ENCODE results near the gene CFAP74.

Gene CFAP74

DNA sequence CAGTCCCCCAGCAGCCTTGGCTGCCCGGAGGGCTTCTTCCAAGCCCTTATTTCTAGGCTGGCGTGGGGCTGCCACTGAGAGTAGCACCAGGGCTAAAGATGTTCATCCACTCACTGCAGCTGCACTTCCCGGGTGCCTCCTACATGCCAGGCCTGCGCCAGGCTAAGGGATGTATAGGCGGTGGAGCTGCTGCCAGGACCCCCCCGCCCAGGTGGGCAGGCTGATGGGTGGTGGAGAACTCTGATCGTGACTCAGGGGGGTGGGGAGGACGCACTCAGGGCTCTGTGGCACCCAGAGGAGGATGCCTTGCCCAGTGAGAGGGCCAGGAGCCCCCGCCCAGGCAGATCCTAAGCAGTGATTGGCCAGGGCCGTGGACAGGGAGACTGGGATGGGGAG lies 34.1 kb downstream of the CFAP74 start:
- DNase-seq: no peak

DNA sequence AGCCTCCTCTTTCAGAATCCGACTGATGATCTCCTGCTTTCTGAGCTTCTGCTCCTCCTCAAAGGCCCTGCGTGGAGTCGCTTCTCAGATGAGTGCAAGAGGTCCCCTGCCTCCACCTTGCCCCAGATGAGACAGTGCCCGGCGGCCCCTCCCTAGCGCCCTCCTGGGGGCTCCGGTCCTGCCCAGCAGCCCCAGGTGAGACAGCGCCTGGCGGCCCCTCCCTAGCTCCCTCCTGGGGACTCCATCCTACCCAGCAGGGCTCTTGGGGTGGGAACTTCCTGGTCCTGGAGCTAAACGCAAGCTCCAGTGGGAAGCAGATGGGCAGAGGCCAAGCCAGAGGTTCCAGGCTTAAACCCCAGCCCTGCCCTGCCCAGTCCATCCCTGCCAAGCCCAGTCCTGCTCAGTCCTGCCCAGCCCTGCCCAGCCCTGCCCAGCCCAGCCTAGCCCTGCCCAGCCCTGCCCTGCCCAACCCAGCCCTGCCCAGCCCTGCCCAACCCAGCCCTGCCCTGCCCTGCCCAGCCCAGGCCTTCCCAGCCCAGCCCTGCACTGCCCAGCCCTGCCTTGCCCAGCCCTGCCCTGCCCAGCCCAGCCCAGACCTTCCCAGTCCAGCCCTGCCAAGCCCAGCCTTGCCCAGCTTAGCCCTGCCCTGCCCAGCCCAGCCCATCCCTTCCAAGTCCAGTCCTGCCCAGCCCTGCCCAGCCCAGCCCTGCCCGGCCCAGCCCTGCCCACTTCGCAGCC lies 34.6 kb downstream of the CFAP74 start:
- no peak for DNase-seq

DNA sequence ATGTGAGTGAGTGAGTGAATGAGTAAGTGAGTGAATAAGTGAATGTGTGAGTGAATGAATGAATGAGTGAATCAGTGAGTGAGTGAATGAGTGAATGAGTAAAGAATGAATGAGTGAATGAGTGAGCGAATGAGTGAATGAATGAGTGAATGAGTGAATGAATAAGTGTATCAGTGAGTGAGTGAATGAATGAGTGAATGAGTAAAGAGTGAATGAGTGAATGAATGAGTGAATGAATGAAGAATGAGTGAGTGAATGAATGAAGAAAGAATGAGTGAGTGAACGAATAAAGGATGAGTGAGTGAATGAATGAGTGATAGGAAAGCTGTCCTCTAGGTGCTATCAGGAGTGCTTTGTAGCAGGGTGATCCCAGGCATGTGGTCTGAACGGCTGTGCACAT lies 35.7 kb downstream of the CFAP74 start:
- DNase-seq: no peak

DNA sequence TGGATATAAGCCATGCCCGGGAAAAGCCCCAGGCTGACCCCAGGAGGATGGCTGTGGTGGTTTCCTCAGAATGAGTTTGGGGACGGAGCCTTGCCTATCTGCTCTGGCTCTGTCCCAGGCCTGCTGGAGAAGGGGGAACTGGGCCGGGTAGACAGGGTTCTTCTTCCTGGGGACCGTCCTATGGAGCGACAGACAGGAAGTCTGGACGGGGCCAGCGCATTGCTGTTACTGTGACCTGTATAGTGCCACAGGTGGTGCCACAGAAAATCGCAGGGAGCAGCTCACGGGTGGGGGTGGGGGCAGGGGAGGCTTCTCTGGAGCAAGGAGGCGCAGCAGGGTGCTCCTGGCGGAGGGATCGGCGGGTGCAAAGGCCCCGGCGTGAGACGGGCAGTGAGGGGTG lies 36.4 kb downstream of the CFAP74 start:
- no peak for DNase-seq

DNA sequence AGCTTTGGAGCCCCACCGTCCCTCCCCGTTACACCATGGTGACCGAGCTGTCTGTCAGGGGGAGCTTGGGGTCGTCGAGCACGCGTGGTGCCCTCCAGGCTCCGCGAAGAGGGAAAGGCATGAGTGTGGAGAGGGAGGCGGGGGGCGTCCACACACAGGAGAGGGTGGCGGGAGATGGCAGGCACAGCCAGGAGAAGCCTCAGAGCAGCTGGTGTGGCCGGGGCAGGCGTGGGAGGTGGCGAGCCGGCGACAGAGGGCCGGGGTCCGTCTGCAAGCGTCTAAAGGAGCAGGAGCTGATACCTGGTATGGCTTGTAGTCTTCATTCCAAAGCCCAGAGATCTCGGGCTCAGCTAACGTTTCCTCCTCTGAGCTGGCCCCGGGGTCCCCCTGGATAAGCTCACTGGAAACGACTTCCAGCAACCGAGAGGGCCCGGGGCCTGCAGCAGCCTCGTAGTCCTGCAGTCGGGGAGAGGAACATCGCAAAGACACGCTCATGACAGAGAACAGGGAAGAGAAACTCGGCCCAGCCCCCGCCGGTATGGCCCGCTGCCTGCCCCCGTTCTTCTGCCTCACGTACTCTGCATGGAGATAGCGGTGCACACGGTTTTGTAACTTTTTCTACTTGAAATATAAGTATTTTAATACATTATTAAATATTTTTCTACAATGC lies 37.4 kb downstream of the CFAP74 start:
- no peak for DNase-seq

DNA sequence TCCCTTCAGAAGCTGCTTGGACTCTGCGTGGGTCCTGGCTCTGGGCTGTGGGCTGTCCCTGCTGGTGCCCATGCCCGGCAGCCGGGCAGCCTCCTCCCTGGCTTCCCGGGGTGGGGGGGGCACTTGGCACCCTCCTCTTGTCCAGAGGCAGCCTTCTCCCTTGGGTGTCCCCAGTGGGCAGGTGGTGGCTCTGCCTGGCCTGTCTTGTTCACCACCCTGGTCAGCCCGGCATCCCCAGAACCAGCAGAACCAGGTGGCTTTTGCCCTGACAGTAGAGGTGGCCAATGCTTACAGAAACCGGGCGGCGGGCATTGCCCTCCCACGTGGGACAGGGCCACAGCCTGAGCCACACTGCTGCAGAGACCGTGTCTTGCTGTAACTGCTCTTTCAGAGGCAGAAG lies 38.0 kb downstream of the CFAP74 start:
- DNase-seq: no peak

DNA sequence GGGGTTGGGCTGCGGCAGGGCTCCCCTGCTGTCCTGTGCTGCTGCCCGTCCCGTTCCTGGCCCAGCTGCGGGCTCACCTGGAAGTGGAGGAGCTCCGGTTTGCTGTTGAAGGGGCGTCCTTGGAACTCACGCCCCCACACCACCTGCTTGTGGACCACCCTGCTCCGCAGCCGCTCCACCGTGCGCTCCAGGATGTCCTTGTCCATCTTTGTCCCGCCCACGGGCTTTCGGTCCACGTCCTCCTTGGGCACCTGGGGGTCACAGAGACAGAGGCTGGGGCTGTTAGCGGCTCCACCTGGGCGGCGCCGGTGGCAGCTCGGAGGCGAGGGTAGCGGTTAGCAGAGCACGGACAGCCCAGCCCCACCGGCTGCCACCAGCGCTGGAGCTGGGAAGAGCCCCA lies 38.8 kb downstream of the CFAP74 start:
- DNase-seq: no peak

DNA sequence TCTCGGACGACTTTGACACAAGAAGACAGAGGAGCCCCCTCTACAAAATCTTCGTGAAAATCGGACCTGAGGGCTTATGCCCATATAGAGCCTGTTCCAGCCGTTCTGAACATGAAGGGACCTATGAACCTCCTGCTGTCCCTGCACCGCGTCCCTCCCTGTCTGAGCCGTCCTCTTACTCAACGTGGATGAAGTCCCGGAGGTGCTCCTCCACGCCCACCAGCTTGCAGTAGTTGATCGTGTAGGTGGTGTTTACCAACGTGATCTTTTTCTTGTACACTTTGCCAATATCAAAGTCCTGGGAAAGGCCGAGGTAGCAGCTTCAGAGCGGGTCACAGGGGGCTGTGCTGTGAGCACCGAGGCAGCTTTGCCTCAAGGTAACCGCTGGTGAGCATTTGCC lies 40.0 kb downstream of the CFAP74 start:
- no peak for DNase-seq

DNA sequence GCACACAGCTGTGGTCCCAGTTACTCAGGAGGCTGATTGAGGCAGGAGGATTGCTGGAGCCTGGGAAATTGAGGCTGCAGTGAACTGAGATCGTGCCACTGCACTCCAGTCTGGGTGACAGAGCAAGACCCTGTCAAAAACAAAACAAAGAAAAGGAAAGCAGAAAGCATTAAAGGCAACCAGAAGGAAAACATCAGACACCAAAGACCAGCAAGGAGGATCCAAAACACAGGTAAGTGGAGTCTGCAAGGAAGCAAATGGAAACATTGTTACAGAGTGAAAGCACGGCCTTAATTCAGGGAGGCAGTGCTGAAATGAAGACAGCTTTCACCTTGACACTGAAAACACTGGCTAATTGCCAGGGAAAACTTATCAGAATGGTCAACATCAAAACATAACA lies 40.8 kb downstream of the CFAP74 start:
- no peak for DNase-seq

DNA sequence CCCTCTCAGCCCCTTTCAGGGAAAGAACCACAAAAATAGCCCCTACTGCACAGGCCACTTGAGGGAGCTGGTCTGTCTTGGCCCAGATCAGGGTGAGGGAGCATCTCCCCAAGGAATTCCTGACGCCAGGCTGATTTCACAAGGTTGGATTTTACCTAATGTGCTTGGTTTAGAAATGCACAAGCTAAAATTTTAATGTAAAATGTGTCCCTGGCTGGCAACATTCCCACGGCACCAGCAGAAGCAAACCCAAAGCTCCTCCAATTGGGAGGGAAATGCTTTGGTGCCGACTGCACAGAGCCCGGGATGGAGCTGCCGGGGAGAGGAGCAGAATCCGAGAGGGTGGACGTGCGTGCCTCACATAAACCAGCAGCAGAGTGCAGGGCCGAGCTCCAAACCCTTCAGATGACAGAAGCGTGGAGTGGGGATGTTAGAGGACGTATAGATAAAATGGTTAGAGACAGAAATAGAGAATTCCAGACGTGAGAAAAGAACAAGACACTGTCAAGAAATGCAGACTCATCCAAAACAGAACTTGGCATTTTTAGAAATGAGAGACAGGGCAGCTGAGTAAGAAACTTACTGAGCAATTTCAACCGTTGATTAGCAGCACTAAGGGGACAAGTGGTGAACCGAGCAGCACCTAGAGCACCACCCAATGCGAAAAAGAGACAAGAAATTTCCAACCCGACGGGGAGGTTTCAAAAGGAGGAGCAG lies 42.9 kb downstream of the CFAP74 start:
- no peak for DNase-seq

DNA sequence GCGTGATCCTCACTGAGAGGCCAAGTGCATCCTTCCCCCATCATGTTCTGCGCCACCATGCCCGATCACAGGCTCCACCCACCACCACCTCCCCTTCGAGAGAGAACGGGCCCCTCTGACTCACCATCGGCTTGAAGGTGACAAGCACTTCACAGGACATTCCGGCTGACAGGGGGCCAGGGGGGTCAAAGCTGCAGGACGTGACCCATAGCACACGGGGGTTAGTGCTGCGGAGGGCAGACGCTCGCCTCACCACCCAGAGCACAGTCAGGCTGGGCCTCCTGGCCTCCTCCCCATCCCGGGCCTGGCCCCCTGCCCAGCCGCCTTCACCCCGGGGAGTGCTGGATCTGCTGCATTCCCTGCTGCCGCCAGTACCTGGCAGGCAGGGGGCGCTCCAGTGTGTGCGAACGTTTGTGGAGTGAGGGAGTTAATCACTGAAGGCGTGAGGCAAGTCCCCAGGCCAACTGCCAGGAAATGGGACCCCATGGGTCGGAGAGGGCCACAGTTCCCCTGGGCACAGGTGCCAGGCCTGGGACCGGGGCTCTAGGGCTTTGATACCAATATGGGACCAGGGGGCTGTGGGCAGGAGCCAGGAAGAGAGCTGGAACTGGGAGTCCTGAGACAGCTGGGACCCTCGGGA lies 43.6 kb downstream of the CFAP74 start:
- DNase-seq: peak; percentile 69

DNA sequence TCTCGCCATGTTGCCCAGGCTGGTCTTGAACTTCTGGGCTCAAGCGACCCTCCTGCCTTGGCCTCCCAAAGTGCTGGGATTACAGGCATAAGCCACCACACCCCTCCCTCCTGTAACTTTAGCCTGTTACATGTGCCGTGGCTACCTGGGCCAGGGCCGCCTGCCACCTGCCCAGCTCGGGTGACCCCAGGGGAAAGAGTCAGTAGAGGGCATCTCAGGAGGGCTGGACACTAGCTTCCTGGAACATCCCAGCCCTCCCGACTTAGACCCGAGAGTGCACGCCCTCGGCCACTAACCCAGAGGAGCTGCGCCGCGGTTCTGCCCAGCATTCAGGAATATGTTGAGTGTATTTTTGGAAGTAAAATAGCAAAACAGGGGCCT lies 44.1 kb downstream of the CFAP74 start:
- no peak for DNase-seq

DNA sequence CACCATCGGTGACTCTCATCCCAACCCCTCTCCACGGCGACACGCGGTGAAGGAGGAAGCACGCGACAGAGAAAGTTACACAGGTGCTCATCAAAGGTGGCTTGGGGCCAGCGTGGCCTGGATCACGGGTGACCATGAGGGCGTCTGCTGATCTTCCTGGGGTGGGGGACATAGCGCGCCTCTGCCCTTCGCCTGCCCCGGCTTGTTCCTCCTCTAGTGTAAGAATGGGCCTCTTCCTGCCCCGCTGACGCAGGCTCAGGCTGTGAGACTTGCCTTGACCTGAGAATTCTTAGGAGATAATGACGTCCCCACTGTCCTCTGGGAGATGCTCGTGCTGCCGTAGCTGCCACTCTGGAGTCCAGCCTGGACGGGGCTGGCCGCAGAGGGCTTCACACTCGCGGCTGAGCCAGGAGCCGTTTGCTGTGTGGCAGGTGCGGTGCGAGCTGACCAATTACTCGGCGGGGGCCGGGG lies 45.5 kb downstream of the CFAP74 start:
- no peak for DNase-seq

DNA sequence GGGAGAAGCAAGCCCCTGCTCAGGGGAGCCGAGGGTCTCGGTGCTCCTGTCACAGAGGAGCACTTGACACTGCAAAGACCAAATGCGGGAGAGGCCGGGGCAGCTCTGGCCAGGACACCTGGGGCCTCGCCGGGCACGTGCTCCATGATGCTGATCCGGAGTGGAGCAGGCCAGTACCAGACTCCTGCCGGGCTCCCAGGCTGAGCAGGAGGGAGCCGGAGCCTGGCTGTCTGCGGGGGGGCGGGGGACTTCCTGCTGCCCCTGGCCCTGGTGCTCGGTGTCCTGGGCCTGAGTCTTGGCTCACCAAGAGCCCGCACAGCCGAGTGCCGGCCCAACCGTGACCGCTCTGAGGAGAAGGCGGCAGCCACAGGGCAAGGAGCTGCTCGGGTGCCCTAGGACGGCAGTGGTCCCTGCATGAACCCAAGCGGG lies 46.0 kb downstream of the CFAP74 start:
- DNase-seq: no peak

DNA sequence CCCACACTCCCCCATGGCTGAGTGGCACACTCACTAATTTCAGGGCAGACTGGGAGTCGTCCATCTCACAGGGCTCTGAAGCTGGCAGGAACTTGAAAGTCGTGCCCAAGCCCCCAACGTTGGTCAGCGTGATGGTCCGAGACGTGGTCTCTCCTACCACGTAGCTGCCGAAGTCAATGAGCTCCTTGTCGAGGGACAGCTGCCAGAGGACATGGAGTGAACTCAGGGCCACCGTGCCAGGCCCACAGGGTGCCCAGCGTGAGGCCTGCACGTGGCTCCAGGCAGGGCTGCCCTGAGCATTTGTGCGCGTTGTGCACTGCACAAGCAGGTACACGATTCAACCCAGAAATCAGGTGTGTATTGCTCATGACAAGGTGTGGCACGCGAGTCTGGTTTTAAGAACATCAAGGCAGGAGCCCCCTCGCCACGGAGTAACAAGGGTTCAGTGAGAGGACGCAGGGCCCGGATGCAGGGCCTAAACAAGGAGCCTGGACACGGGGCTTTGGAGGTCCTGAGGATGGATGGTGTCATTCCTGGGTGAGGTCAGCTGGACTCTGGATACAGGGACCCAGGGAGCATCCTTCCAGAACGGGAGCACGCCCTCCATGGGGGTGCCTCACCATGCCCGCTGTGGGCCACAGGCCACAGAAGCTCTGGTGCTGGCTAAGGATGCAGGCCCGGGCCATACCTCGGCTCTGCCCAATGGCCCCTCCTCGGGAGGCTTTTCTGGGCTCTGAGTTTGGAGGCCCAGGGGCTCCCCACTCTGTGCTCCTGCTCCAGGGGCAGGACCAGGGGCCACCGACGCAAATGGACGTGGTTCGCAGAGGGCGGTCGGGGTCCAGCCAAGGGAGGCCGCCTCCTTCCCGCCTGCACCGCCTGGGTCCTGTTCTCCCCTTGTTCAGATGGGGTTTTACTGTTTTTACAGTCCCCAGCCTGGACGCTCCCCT lies 46.7 kb downstream of the CFAP74 start:
- no peak for DNase-seq

DNA sequence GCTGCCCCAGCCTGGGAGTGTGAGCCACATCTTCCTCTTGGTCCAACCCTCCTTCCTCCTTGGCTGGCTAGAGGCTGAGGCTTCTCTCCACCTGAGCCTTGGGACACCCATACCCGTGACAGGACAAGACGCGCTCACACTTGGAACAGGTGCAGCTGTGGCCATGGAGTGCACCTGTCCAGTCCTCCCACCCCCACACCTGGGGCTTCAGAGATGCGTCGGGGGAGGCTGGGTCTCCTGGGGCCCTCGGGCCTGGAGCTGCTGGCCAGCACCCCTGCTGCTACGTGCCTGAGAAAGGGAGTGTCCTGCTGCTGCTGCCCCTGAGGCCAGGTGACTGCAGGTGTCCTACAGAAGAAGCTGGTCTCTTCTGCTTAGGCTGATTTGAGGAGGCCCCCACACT lies 47.5 kb downstream of the CFAP74 start:
- no peak for DNase-seq

DNA sequence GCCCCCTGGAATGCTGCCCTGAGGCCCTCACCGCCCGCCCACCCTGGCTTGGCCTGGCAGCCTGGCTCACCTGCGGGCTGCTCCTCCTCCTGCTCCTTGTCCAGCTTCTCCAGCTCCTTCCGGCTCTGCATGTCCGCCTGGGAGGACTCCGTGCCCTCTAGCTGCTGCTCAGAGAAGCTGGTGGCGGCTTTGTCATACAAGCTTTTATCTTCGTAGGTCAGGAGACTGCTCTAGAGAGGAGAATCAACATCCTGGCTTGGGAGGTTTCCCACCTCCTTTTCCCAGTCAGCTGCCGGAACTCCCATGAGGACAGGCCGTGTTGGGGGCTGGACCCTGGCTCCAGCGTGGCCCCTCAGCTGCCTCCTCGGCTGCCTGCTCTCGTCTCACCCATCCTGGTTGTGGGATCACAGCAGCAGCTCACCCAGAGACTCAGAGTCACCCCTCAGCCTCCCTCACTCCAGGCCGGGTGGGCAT lies 47.9 kb downstream of the CFAP74 start:
- DNase-seq: no peak

DNA sequence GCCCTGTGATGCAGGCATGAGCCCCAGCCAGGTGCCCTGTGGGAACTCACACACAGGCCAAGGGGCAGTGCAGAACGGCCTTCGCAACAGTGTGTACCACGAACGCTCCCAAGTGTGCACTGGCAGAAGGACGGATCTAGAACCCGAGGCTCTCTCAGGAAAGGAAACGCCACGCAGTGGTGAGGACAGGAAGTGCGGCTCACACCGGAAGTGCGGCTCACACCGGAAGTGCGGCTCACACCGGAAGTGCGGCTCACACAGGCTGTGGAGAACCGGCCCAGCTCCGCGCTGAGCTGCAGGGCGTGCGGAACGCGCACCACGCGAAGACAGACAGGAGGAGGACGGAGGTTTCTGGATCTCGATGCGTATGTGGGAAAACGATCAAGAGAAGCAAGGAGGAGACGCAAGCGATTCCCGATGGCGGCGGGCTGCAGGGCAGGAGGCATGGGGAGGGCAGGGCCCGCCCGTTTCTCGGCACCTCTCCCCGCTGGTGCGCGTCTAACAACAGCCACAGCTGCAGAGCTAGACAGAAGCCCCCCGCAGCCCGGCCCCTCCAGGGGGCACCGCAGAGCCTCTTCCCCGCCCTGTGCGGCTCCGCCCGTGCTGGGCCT lies 48.6 kb downstream of the CFAP74 start:
- DNase-seq: peak; percentile 6

DNA sequence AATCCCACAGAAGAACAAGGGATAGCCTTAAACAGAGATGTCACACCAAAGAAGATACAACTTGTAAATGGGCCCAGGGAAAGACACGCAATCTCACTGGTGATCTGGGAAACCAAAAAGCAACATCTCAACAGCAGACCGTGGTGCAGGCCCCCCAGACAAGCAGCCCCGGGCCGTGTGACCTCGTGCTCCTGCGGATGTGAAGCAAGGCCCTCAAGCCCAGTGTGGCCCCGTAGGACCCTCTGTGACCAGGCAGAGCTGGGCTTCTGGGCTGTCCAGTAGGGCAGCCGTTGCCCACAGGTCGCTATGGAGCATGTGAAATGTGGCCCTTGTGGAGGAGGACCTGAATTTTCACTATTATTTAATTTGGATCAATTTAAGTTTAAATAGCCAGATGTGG lies 49.6 kb downstream of the CFAP74 start:
- no peak for DNase-seq

DNA sequence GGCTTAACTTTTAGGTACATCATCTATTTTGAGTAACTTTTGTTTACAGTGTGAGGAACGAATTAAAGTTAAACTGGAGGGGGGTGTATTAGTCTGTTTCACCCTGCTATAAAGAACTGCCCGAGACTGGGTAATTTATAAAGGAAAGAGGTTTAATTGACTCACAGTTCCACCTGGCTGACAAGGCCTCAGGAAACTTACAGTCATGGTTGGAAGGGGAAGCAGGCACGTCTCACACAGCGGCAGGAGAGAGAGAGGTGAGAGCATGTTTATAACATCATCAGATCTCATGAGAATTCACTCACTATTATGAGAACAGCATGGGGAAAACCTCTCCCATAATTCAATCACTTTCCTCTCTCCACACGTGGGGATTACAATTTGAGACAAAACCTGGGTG lies 52.6 kb downstream of the CFAP74 start:
- DNase-seq: no peak

DNA sequence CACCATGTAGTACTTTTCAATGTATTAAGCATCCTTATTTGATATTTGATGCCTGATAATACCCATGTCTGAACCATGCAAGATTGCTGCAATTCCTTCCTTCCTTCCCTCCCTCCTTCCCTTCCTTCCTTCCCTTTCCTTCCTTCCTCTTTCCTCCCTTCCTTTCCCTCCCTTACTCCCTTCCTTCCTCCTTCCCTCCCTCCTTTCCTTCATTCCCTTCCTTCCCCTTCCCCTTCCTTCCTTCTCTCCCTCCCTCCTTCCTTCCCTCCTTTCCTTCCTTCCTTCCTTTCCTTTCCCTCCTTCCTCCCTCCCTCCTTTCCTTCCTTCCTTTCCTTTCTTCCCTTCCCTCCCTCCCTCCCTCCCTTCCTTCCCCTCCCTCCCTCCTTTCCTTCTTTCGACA lies 54.8 kb downstream of the CFAP74 start:
- DNase-seq: no peak

DNA sequence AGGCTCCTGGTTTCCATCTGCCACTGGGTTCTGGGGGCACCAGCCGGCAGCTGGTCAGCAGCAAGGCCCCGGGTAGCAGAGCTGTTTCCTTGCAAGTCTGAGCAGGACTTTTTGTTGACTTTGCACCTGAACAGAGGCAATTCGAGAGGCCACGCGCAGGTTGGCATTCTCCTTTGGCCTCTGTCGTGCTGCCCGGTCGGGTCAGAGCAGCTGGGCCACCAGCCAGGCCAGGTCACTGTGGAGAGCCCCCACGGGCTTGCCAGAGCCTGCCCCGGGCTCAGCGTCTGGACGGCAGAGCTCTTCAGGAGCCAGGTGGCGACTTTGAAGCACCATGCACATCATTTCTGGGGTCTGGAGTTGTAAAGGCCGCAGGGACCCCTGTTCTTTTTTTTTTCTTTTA lies 56.1 kb downstream of the CFAP74 start:
- DNase-seq: no peak

Measured in hematopoietic multipotent progenitor cell treated with erythropoietin and hydrocortisone succinate and interleukin-3 and kit ligand, for 8 days (in vitro differentiated cells).